K562 (cell line): Measurements from ENCODE around the gene ERFL. TPM values are rescaled to one million over a fixed set of nuclear protein-coding genes. Genes with fewer than 3 reads are reported as not detected.

Experiments used
- CBFB ChIP-seq: sonication (generic); formaldehyde crosslinking; IDR thresholded peaks from 2 replicates; pipeline ENCODE4 v1.4.0; 2020; ENCODE audit warnings: mild to moderate bottlenecking, missing genetic modification reagents
- CHD4 ChIP-seq: fragments of 200-600 bp; sonication (generic); IDR thresholded peaks from 3 replicates; pipeline ENCODE4 v1.6.1; 2012; ENCODE audit warnings: low read depth, mild to moderate bottlenecking, mixed read lengths, low read length, inconsistent platforms; ENCODE audit not compliant: insufficient read depth, insufficient replicate concordance, poor library complexity, severe bottlenecking
- CTCFL ChIP-seq: IDR thresholded peaks from 2 replicates; pipeline ENCODE4 v1.6.1; 2011; ENCODE audit warnings: borderline replicate concordance, low read depth, mild to moderate bottlenecking, moderate library complexity, low read length; ENCODE audit not compliant: insufficient read depth, poor library complexity, severe bottlenecking
- HDAC3 ChIP-seq: fragments of 450-650 bp; IDR thresholded peaks from 2 replicates; pipeline ENCODE4 v1.6.1; 2018; ENCODE audit warnings: borderline replicate concordance, mild to moderate bottlenecking, moderate library complexity; ENCODE audit not compliant: partially characterized antibody
- LCOR ChIP-seq: sonication (generic); formaldehyde crosslinking; IDR thresholded peaks from 2 replicates; pipeline ENCODE4 v1.8.0; 2022; ENCODE audit warnings: mild to moderate bottlenecking, missing genetic modification reagents
- NFIC ChIP-seq: fragments of 450-650 bp; IDR thresholded peaks from 2 replicates; pipeline ENCODE4 v1.6.1; 2017; ENCODE audit warnings: mild to moderate bottlenecking, inconsistent platforms
- POLR2B ChIP-seq: fragments of 450-650 bp; IDR thresholded peaks from 2 replicates; pipeline ENCODE4 v1.6.1; 2018; ENCODE audit warnings: low read depth; ENCODE audit not compliant: partially characterized antibody
- POU5F1 ChIP-seq: fragments of 150-350 bp; IDR thresholded peaks from 2 replicates; pipeline ENCODE4 v1.6.1; 2014; ENCODE audit warnings: borderline replicate concordance, low read length, low read depth, mild to moderate bottlenecking; ENCODE audit not compliant: partially characterized antibody
- PREB ChIP-seq: sonication (generic); formaldehyde crosslinking; IDR thresholded peaks from 2 replicates; pipeline ENCODE4 v1.8.1; 2023; ENCODE audit warnings: mild to moderate bottlenecking, missing genetic modification reagents
- SMAD4 ChIP-seq: fragments of 250-450 bp; sonication (Bioruptor Pico); conservative IDR thresholded peaks from 2 replicates; pipeline ENCODE4 v1.8.0; 2021; ENCODE audit warnings: inconsistent platforms, mild to moderate bottlenecking, moderate library complexity
- TCFL5 ChIP-seq: fragments of 250-450 bp; sonication (Bioruptor Pico); conservative IDR thresholded peaks from 2 replicates; pipeline ENCODE4 v1.6.1; 2021; ENCODE audit warnings: mild to moderate bottlenecking, moderate library complexity, matching md5 sums
- U2AF2 ChIP-seq: fragments of 200-400 bp; formaldehyde crosslinking; optimal IDR thresholded peaks from 2 replicates; pipeline ENCODE3; 2017; ENCODE audit warnings: low read depth, mild to moderate bottlenecking, low read length
- ZNF12 ChIP-seq: sonication (generic); formaldehyde crosslinking; IDR thresholded peaks from 2 replicates; pipeline ENCODE4 v1.4.0; 2020; ENCODE audit warnings: mild to moderate bottlenecking, missing genetic modification reagents
- ZNF584 ChIP-seq: fragments of 200-800 bp; sonication (Bioruptor generic); IDR thresholded peaks from 2 replicates; pipeline ENCODE4 v1.6.1; 2016; ENCODE audit warnings: low read depth, mild to moderate bottlenecking, missing genetic modification characterization, missing compliant biosample characterization
- ZNF695 ChIP-seq: fragments of 450-650 bp; formaldehyde crosslinking; IDR thresholded peaks from 2 replicates; pipeline ENCODE4 v1.4.0; 2020; ENCODE audit warnings: mild to moderate bottlenecking, moderate library complexity
- ZNF79 ChIP-seq: fragments of 250-450 bp; sonication (Bioruptor Pico); IDR thresholded peaks from 2 replicates; pipeline ENCODE4 v1.4.0; 2020; ENCODE audit warnings: low read depth, mild to moderate bottlenecking, moderate library complexity
- polyA plus RNA-seq, 8 experiments: library from polyadenylated mRNA; depleted of rRNA in 4 of 8; stranded (reverse) in 5 of 8; unstranded in 3 of 8; fragments of >200 nt; fragmentation: Nextera tagmentation in 2 of 8; fragmentation: Illumina TruSeq in 1 of 8; extraction: Ambion mirVana in 2 of 8; extraction: Trizol in 1 of 8; gene quantifications; 2 replicates each; pipeline versions ENCODE4 v1.2.1 to v1.2.3, GENCODE V29; 2011 to 2014; ENCODE audit warnings: inconsistent platforms in 1 of 8, missing spikeins in 1 of 8
- total RNA-seq, 7 experiments: library from RNA; depleted of rRNA in 6 of 7; stranded (reverse); fragments of >200 nt in 6 of 7; fragmentation: Illumina TruSeq in 2 of 7; extraction: Trizol in 2 of 7; gene quantifications; 2 replicates each; pipeline versions ENCODE4 v1.2.1 to v1.2.3, GENCODE V29; 2011 to 2021; ENCODE audit warnings: low replicate concordance in 1 of 7
- TF ChIP-seq, protein P1 (sequence below): sonication (generic); formaldehyde crosslinking; IDR thresholded peaks from 2 replicates; pipeline ENCODE4 v1.8.1; 2023; ENCODE audit warnings: mild to moderate bottlenecking, missing genetic modification reagents
- TF ChIP-seq, protein P2 (sequence below): fragments of 200-800 bp; sonication (Bioruptor generic); IDR thresholded peaks from 2 replicates; pipeline ENCODE4 v1.6.1; 2017; ENCODE audit warnings: missing genetic modification characterization, missing compliant biosample characterization

Gene ERFL
- total and polyA plus RNA-seq, 9 of the 15 experiments (the other 6 are each of a cell fraction or from before 2014, with no cell fraction given): 0.07 to 0.75 (median 0.32) TPM; not detected in 4

GRCh38 chr19:41859618-41860418 is 68.4 kb downstream of the ERFL start, which contains the start of gene RPS19 (continued):
- peak; percentile 58 for TF ChIP-seq LCOR (CRISPR knock-in tag)
- TF ChIP-seq SMAD4 (CRISPR knock-in tag): no peak; the same call in 1 of the 2 replicates
- TF ChIP-seq TCFL5: no peak
- no peak for TF ChIP-seq ZNF79 (CRISPR knock-in tag)
- peak; percentile 66 for TF ChIP-seq NFIC
- TF ChIP-seq, protein P1, sequence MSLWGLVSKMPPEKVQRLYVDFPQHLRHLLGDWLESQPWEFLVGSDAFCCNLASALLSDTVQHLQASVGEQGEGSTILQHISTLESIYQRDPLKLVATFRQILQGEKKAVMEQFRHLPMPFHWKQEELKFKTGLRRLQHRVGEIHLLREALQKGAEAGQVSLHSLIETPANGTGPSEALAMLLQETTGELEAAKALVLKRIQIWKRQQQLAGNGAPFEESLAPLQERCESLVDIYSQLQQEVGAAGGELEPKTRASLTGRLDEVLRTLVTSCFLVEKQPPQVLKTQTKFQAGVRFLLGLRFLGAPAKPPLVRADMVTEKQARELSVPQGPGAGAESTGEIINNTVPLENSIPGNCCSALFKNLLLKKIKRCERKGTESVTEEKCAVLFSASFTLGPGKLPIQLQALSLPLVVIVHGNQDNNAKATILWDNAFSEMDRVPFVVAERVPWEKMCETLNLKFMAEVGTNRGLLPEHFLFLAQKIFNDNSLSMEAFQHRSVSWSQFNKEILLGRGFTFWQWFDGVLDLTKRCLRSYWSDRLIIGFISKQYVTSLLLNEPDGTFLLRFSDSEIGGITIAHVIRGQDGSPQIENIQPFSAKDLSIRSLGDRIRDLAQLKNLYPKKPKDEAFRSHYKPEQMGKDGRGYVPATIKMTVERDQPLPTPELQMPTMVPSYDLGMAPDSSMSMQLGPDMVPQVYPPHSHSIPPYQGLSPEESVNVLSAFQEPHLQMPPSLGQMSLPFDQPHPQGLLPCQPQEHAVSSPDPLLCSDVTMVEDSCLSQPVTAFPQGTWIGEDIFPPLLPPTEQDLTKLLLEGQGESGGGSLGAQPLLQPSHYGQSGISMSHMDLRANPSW (CRISPR knock-in tag): peak; percentile 85; the same call in 1 of the 2 replicates
- TF ChIP-seq ZNF584: peak; percentile 32; the same call in 1 of the 2 replicates
- TF ChIP-seq POU5F1: peak; percentile 86
- TF ChIP-seq U2AF2: no peak
- no peak for TF ChIP-seq CHD4
- TF ChIP-seq POLR2B: peak; percentile 91
- TF ChIP-seq, protein P2, sequence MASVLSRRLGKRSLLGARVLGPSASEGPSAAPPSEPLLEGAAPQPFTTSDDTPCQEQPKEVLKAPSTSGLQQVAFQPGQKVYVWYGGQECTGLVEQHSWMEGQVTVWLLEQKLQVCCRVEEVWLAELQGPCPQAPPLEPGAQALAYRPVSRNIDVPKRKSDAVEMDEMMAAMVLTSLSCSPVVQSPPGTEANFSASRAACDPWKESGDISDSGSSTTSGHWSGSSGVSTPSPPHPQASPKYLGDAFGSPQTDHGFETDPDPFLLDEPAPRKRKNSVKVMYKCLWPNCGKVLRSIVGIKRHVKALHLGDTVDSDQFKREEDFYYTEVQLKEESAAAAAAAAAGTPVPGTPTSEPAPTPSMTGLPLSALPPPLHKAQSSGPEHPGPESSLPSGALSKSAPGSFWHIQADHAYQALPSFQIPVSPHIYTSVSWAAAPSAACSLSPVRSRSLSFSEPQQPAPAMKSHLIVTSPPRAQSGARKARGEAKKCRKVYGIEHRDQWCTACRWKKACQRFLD: peak; percentile 87
- no peak for TF ChIP-seq ZNF695
- TF ChIP-seq HDAC3: peak; percentile 87
- TF ChIP-seq CTCFL: peak; percentile 98
- TF ChIP-seq PREB (CRISPR knock-in tag): no peak
- peak; percentile 78; the same call in 1 of the 2 replicates for TF ChIP-seq CBFB
- no peak; the same call in 1 of the 2 replicates for TF ChIP-seq ZNF12 (CRISPR knock-in tag)
